ENCODE data around the gene KIR3DL3. TPM values are rescaled to one million over a fixed set of nuclear protein-coding genes. Genes with fewer than 3 reads are reported as not detected.
"Not testable (repeated sequence)": the region's sequence is repeated elsewhere in the genome, so short reads cannot be mapped to it uniquely, and the experiment has no call there.

KIR3DL3 gene
- total RNA-seq, 1 donor from 2014 or later: not detected

DNA sequence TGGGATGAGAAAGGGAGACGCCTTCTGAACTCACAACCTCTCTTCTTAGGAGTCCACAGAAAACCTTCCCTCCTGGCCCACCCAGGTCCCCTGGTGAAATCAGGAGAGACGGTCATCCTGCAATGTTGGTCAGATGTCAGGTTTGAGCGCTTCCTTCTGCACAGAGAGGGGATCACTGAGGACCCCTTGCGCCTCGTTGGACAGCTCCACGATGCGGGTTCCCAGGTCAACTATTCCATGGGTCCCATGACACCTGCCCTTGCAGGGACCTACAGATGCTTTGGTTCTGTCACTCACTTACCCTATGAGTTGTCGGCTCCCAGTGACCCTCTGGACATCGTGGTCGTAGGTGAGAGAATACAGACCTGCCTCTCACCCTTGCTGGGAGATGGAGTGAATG is 3.3 kb downstream of the KIR3DL3 start:
- no peak for ATAC-seq
- no peak for DNase-seq (ENCODE audit: missing footprints)
- intact Hi-C loops (cut with DNase I): no loop called here

DNA sequence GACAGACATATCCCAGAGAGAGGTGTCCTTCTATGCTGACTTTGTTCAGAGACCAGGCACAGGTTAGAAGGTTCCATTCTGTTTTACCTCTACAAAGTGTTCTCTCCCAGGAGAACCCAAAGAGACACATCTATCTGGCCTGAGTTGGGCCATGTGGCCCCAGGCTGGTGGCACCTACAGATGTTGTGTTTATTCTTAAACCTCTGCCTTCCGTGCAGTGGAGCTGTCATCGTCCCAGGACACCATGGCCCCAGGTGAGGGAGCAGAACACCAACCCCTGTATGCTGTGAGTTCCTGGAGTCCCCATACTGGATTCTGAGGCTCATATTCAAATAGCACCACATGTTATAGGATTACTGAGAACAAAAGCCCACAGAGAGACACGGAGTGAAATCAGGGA is 3.9 kb downstream of the KIR3DL3 start:
- no peak for DNase-seq (ENCODE audit: missing footprints)
- intact Hi-C loops (cut with DNase I): no loop called here
- no peak for ATAC-seq

DNA sequence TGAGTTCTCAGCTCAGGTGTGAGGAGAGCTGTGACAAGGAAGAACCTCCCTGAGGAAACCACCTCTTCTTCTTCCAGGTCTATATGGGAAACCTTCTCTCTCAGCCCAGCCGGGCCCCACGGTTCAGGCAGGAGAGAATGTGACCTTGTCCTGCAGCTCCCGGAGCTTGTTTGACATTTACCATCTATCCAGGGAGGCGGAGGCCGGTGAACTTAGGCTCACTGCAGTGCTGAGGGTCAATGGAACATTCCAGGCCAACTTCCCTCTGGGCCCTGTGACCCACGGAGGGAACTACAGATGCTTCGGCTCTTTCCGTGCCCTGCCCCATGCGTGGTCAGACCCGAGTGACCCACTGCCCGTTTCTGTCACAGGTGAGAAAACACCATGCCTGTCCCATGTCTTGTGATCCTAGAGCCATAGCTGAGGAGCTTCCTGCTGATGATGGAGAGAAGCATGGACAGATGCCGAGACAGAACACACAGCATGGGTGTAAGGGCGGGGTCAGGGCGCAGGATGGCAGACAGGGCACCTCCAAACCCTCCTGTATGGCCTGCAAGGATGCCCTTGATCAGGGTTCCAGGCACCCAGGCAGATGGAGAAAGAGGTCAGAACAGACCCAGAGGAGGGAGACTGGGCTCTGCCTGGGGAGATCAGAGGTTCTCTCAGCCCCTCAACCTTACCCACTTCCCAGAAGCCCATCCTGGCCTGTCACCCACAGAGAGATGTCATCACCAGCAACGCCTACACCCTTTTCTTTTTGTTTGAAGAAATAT is 5.4 kb downstream of the KIR3DL3 start:
- intact Hi-C loops (cut with DNase I): no loop called here
- DNase-seq (ENCODE audit: missing footprints) (no peak), ATAC-seq (no peak)

DNA sequence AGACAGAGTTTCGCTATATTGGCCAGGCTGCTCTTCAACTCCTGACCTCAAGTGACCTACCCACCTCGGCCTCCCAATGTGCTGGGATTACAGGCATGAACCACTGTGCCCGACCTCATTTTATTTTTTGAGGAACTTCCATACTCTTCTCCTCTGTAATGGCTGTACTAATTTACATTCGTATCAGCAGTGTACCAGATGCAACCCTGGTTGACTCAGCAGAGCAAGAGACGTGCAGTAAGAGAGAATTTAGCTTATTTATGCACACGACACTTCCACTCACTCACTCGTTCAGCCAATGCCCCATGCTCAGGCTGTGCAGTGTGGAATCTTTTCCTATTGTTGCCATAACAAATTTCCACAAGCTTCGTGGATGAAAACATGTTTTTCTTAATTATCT is 6.9 kb downstream of the KIR3DL3 start:
- ATAC-seq (no peak), DNase-seq (ENCODE audit: missing footprints) (no peak)
- intact Hi-C loops (cut with DNase I): no loop called here

DNA sequence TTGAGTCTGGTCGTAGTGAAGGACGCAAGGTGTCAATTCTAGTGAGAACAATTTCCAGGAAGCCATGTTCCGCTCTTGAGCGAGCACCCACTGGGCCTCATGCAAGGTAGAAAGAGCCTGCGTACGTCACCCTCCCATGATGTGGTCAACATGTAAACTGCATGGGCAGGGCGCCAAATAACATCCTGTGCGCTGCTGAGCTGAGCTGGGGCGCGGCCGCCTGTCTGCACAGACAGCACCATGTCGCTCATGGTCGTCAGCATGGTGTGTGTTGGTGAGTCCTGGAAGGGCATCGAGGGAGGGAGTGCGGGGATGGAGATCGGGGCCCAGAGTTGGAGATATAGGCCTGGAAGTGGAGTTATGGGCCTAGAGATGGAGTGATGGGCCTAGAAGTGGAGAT is 14.1 kb downstream of the KIR3DL3 start, which contains the start of gene KIR2DL3:
KIR2DL3 (plus strand) TSS at position 208 of the 400 bp plus-strand sequence; CDS start at position 241, 33 bp downstream.
- intact Hi-C loops (cut with DNase I); DNase-seq (ENCODE audit: missing footprints); ATAC-seq: not testable (repeated sequence)

DNA sequence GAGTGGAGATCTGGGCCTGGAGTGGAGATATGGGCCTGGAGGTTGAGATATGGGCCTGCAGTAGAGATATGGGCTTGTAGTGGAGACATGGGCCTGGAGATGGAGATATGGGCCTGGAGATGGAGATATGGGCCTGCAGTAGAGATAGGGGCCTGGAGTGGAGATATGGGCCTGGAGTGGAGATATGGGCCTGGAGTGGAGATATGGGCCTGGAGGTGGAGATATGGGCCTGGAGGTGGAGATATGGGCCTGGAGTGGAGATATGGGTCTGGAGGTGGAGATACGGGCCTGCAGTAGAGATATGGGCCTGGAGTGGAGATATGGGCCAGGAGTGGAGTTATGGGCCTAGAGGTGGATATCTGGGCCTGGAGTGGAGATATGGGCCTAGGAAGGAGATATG is 14.5 kb downstream of the KIR3DL3 start:
- intact Hi-C loops (cut with DNase I): no loop called here

DNA sequence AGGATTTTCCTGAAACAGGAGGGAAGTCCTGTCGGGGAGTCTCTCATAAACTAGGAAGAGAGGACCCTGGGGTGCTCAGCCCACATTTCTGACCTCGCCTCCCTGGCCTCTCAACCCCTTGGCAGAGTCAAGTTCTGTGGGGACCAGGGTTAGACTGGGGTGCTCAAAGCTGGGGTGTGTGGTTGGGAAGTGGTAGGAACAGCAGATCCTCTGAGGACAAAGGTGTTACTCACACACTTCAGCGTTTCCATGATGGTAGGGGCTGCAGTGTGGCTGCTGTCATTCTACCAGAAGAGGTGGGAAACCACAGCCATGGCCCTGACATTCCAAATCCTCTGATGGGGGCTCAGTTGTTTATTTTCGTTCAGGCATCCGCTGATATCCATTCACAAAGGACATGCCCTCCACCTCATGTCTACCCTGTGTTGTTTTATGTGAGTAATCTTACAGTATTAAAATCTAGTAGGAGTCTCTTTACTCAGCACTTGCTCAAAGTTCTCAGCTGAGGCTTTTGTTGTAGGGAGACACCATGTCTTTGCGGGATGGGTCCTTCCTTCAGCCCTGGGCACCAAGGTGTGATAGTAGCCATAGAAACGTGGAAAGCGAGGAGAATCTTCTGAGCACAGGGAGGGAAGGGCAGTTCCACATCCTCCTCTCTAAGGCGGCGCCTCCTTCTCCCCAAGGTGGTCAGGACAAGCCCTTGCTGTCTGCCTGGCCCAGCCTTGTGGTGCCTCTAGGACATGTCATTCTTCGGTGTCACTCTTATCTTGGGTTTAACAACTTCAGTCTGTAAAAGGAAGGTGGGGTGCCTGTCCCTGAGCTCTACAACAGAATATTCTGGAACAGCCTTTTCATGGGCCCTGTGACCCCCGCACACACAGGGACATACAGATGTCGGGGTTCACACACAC is 15.6 kb downstream of the KIR3DL3 start:
- no peak for ATAC-seq
- DNase-seq (ENCODE audit: missing footprints): no peak
- intact Hi-C loops (cut with DNase I): no loop called here

More for the DNA sequence above, 14.5 kb downstream of the KIR3DL3 start:
- ATAC-seq (no peak), DNase-seq (ENCODE audit: missing footprints) (no peak)

DNA sequence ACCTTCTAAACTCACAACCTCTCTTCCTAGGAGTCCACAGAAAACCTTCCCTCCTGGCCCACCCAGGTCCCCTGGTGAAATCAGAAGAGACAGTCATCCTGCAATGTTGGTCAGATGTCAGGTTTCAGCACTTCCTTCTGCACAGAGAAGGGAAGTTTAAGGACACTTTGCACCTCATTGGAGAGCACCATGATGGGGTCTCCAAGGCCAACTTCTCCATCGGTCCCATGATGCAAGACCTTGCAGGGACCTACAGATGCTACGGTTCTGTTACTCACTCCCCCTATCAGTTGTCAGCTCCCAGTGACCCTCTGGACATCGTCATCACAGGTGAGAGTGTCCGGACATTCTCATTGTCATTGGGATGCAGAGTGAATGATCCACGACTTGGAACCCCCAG is 17.7 kb downstream of the KIR3DL3 start:
- intact Hi-C loops (cut with DNase I); ATAC-seq; DNase-seq (ENCODE audit: missing footprints): not testable (repeated sequence)

DNA sequence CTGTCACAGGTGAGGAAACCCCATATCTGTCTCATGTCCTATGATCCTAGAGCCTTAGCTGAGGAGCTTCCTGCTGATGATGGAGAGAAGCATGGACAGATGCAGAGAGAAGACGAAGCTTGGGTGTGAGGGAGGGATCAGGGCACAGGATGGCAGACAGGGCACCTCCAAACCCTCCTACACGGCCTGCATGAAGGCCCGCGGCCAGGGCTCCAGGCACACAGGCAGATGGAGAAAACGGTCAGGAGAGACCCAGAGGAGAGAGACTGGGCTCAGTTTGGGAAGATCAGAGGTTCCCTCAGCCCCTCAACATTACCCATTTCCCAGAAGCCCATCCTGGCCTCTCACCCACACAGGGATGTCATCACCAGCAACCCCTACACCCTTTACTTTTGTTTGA is 19.8 kb downstream of the KIR3DL3 start:
- ATAC-seq; intact Hi-C loops (cut with DNase I); DNase-seq (ENCODE audit: missing footprints): not testable (repeated sequence)

DNA sequence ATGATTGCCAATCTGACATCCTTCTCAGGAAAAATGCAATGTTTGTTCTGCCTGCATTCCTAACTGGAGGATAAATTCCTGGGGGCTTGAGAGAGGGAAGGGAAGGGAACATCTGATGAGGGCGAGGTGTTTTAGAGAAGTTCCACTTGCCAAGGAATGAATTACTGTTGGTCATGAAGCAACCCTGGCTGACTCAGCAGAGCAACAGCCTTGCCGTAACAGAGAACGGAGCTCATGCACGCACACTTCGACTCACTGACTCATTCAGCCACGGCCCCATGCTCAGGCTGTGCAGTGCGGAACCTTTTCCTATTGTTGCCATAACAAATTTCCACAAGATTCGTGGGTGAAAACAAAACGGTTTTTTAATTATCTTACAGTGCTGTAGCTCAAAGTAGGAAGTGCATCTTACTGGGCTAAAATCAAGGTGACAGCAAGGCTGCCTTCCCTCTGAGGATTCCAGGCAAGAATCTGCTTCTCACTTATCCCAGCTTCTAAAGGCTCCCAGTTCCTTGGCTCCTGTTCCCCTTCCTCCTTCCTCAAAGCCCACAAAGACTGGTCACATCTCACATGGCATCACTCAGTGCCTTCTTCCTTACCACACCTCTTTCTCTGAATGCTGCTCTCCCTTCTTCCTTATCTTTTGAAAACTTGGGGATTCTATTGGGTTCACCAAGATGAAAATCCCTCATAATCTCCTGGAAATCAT is 23.5 kb downstream of the KIR3DL3 start:
- DNase-seq (ENCODE audit: missing footprints); intact Hi-C loops (cut with DNase I); ATAC-seq: not testable (repeated sequence)

DNA sequence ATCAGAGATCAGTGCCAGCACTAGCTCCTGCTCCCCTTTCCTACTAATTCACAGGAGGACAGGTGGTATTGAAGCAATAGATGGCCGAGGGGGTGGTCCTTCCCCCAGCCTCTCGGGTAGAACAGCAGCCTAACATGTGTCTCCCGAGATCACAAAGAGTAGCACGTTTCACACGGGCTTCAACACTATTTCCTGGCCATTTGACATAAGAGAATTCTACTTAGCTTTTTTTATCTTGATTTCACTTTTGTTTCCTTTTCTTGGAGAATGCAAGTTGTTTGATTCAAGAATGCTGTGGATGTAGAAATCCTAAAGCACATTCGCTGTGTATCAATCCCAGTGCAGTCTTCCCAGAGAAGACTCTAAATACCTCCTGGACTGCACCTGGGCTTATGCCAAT is 26.0 kb downstream of the KIR3DL3 start:
- DNase-seq (ENCODE audit: missing footprints); ATAC-seq; intact Hi-C loops (cut with DNase I): not testable (repeated sequence)

DNA sequence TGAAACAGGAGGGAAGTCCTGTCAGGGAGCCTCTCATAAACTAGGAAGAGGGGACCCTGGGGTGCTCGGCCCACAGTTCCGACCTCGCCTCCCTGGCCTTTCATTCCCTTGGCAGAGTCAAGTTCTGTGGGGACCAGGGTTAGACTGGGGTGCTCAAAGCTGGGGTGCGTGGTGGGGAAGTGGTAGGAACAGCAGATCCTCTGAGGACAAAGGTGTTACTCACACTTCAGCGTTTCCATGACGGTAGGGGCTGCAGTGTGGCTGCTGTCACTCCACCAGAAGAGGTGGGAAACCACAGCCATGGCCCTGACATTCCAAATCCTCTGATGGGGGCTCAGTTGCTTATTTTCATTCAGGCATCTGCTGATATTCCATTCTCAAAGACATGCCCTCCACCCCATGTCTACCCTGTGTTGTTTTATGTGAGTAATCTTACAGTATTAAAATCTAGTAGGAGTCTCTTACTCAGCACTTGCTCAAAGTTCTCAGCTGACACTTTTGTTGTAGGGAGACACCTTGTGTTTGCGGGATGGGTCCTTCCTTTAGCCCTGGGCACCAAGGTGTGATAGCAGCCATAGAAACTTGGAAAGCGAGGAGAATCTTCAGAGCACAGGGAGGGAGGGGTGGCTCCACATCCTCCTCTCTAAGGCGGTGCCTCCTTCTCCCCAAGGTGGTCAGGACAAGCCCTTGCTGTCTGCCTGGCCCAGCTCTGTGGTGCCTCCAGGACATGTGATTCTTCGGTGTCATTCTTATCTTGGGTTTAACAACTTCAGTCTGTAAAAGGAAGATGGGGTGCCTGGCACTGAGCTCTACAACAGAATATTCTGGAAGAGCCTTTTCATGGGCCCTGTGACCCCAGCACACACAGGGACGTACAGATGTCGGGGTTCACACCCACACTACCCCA is 32.2 kb downstream of the KIR3DL3 start:
- DNase-seq (ENCODE audit: missing footprints); ATAC-seq; intact Hi-C loops (cut with DNase I): not testable (repeated sequence)

DNA sequence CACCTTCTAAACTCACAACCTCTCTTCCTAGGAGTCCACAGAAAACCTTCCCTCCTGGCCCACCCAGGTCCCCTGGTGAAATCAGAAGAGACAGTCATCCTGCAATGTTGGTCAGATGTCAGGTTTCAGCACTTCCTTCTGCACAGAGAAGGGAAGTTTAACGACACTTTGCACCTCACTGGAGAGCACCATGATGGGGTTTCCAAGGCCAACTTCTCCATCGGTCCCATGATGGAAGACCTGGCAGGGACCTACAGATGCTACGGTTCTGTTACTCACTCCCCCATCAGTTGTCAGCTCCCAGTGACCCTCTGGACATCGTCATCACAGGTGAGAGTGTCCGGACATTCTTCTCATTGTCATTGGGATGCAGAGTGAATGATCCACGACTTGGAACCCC is 34.3 kb downstream of the KIR3DL3 start:
- DNase-seq (ENCODE audit: missing footprints); intact Hi-C loops (cut with DNase I); ATAC-seq: not testable (repeated sequence)

DNA sequence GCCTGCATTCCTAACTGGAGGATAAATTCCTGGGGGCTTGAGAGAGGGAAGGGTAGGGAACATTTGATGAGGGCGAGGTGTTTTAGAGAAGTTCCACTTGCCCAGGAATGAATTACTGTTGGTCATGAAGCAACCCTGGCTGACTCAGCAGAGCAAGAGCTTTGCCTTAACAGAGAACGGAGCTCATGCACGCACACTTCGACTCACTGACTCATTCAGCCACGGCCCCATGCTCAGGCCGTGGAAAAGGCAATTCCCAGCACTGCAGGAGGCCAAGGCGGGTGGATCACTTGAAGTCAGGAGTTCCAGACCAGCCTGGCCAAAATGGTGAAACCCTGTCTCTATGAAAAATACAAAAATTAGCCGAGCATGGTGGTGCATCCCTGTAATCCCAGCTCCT is 40.0 kb downstream of the KIR3DL3 start:
- intact Hi-C loops (cut with DNase I); DNase-seq (ENCODE audit: missing footprints); ATAC-seq: not testable (repeated sequence)

DNA sequence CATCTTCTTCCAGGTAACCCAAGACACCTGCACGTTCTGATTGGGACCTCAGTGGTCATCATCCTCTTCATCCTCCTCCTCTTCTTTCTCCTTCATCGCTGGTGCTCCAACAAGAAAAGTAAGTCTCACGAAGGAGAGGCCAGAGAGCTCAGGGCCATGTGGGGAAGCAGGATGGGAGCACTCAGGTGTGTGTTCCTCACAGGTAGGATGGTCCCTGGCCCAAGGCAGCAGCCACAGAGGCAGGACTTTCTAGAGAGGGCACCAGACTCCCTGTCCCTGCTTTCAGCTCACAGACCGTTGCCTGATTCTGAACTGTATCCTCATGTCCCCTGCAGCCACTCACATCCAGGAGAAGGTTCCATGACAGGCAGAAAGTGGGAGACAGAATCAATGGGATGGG is 42.2 kb downstream of the KIR3DL3 start:
- DNase-seq (ENCODE audit: missing footprints); intact Hi-C loops (cut with DNase I); ATAC-seq: not testable (repeated sequence)

DNA sequence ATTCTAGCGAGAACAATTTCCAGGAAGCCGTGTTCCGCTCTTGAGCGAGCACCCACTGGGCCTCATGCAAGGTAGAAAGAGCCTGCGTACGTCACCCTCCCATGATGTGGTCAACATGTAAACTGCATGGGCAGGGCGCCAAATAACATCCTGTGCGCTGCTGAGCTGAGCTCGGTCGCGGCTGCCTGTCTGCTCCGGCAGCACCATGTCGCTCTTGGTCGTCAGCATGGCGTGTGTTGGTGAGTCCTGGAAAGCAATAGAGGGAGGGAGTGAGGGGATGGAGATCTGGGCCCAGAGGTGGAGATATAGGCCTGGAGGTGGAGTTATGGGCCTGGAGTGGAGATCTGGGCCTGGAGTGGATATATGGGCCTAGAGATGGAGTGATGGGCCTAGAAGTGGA is 45.4 kb downstream of the KIR3DL3 start, which contains the start of gene KIR2DL1:
KIR2DL1 (plus strand) TSS at position 148 of the 400 bp plus-strand sequence; CDS start at position 206, 58 bp downstream.
- ATAC-seq; DNase-seq (ENCODE audit: missing footprints); intact Hi-C loops (cut with DNase I): not testable (repeated sequence)

DNA sequence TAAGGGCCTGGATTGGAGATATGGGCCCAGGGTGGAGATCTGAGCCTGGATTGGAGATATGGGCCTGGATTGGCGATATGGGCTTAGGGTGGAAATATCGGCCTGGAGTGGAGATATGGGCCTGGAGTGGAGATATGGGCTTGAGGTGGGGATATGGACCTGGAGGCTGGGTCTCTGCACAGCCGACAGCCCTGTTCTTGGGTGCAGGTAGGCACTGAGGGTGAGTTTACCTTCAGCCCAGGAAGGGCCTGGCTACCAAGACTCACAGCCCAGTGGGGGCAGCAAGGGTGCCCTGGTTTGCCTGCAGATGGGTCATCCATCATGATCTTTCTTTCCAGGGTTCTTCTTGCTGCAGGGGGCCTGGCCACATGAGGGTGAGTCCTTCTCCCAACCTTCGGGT is 46.3 kb downstream of the KIR3DL3 start:
- intact Hi-C loops (cut with DNase I); DNase-seq (ENCODE audit: missing footprints); ATAC-seq: not testable (repeated sequence)
